ENCODE data around the gene SAA1. TPM values are rescaled to one million over a fixed set of nuclear protein-coding genes. Genes with fewer than 3 reads are reported as not detected.

Gene SAA1
- total and polyA plus RNA-seq, 2 donors from 2014 or later = 6.4 to 192 TPM

DNA sequence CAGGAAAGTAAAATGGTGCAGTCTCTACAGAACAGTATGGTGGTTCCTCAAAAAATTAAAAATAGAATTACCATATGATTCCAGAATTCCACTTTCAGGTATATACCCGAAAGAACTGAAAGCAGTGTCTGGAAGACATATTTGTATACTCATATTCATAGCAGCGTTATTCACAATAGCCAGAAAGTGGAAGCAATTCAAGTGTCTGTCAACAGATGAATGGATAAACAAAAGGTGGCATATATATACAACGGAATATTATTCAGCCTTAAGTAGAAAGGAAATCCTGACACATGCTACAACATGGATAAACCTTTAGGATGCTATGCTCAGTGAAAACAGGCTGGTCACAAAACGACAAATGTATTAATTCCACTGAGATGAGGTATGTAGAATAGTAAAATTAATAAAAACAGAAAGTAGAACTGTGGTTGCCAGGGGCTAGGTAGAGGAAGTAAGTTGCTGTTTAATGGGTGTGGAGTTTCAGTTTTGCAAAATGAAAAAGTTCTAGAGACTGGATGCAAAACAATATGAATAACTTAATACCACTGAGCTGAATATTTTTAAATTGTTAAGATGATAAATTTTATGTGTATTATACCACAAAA is 14.5 kb downstream of the SAA1 start:
- TF ChIP-seq, protein P1, sequence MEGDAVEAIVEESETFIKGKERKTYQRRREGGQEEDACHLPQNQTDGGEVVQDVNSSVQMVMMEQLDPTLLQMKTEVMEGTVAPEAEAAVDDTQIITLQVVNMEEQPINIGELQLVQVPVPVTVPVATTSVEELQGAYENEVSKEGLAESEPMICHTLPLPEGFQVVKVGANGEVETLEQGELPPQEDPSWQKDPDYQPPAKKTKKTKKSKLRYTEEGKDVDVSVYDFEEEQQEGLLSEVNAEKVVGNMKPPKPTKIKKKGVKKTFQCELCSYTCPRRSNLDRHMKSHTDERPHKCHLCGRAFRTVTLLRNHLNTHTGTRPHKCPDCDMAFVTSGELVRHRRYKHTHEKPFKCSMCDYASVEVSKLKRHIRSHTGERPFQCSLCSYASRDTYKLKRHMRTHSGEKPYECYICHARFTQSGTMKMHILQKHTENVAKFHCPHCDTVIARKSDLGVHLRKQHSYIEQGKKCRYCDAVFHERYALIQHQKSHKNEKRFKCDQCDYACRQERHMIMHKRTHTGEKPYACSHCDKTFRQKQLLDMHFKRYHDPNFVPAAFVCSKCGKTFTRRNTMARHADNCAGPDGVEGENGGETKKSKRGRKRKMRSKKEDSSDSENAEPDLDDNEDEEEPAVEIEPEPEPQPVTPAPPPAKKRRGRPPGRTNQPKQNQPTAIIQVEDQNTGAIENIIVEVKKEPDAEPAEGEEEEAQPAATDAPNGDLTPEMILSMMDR (IDR thresholded peaks at IDR 0.05; ENCODE audit: borderline replicate concordance, extremely low read depth, insufficient read depth) = no peak
- Histone ChIP-seq H3K36me3 (ENCODE audit: control insufficient read depth in 2 of 3, insufficient read depth in 3 of 3, low read length in 3 of 3) (peaks cover 6 to 23% (median 11%) of the 10 kb centered on the region in 3 donors), H3K4me1 (ENCODE audit: control insufficient read depth in 2 of 3, insufficient read depth in 2 of 3, low read depth in 1 of 3, low read length in 3 of 3) (no peaks in the 10 kb centered on the region), H3K27me3 (ENCODE audit: control insufficient read depth, insufficient read depth, low read length) (no peaks in the 10 kb centered on the region), H3K9me3 (ENCODE audit: control insufficient read depth in 2 of 3, insufficient read depth in 1 of 3, low read length in 3 of 3) (no peaks in the 10 kb centered on the region), H3K4me3 (ENCODE audit: low read length in 3 of 3) (no peak overlapping the region), H3K27ac (ENCODE audit: low read depth in 2 of 2, low read length in 2 of 2) (no peak overlapping the region), H3K9ac (ENCODE audit: low read length in 3 of 3) (no peak overlapping the region)
- intact Hi-C loops (cut with DNase I) = no loop called here
- no peak for DNase-seq
- FAIRE-seq = no peak

DNA sequence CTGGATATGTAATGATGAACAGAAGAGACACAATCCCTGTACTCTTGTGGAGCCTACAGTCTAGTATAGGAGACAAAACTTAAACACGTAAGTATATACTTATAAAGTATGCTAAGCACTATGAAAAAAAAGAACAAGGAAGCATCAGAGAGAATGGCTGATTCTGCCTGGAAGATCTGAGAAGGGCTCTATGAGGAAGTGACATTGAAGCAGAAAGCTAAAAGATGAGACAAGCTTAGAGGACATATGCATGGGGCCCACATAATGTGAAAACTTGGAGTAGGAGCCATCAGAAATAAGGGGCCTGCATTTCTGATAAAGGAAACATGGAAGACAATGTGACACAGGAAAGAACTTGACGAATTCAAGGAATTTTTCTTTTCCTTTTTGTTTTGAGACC is 16.6 kb downstream of the SAA1 start:
- intact Hi-C loops (cut with DNase I) = no loop called here

DNA sequence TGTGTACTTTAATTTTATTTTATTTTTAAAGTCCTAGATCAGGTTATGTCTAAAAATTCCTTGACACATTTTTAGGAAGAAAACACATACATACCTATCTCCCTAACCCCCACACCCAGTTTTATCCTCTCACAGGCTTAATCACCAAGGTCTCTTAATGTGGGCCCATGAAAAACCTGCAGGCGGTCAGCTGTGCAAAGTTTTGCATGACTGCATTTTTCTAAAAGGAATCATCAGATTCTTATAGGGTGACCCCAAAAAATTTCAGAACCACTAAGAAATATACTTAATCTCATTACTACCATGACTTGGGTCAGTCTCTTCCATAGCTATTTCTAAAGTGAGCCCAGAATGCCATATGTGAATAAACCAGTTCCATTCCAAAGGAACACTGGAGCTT is 19.8 kb downstream of the SAA1 start:
- TF ChIP-seq, protein P1 (IDR thresholded peaks at IDR 0.05; ENCODE audit: borderline replicate concordance, extremely low read depth, insufficient read depth) = no peak
- peaks cover 10 to 29% (median 22%) of the 10 kb centered on the region in 3 donors for H3K36me3 ChIP-seq (ENCODE audit: control insufficient read depth in 2 of 3, insufficient read depth in 3 of 3, low read length in 3 of 3)

More for the DNA sequence above, 16.6 kb downstream of the SAA1 start:
- no peak overlapping the region for H3K4me3 ChIP-seq (ENCODE audit: low read length in 3 of 3)
- TF ChIP-seq, protein P1 (IDR thresholded peaks at IDR 0.05; ENCODE audit: borderline replicate concordance, extremely low read depth, insufficient read depth) = no peak
- no peaks in the 10 kb centered on the region for H3K4me1 ChIP-seq (ENCODE audit: control insufficient read depth in 2 of 3, insufficient read depth in 2 of 3, low read depth in 1 of 3, low read length in 3 of 3)
- no peaks in the 10 kb centered on the region for H3K9me3 ChIP-seq (ENCODE audit: control insufficient read depth in 2 of 3, insufficient read depth in 1 of 3, low read length in 3 of 3)
- FAIRE-seq (no peak), DNase-seq (no peak)
- H3K27ac ChIP-seq (ENCODE audit: low read depth in 2 of 2, low read length in 2 of 2) = no peak overlapping the region
- H3K27me3 ChIP-seq (ENCODE audit: control insufficient read depth, insufficient read depth, low read length) = no peaks in the 10 kb centered on the region
- H3K9ac ChIP-seq (ENCODE audit: low read length in 3 of 3) = no peak overlapping the region
- H3K36me3 ChIP-seq (ENCODE audit: control insufficient read depth in 2 of 3, insufficient read depth in 3 of 3, low read length in 3 of 3) = peaks cover 7 to 31% (median 19%) of the 10 kb centered on the region in 3 donors

DNA sequence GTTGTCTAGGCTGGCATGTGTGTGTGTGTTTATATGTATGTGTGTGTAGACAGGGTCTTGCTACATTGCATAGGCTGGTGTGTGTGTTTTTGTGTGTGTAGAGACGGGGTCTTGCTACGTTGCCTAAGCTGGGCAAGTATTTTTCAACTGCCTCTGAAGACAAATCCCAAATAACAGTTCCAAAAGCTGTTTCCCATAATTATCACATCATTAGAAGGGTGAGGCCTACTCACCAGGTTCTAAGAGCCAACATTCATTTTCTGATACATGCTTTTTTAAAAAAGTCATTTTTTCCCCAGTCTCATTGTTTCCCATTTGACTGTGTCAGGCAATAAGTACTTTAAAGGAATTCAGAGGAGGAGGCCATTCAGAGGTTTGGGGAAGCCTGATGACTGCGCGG is 22.8 kb downstream of the SAA1 start:
- FAIRE-seq = no peak
- peaks cover 6 to 40% (median 19%) of the 10 kb centered on the region in 3 donors for H3K36me3 ChIP-seq (ENCODE audit: control insufficient read depth in 2 of 3, insufficient read depth in 3 of 3, low read length in 3 of 3)
- no peak for DNase-seq
- TF ChIP-seq, protein P1 (IDR thresholded peaks at IDR 0.05; ENCODE audit: borderline replicate concordance, extremely low read depth, insufficient read depth) = no peak
- H3K27ac ChIP-seq (ENCODE audit: low read depth in 2 of 2, low read length in 2 of 2) = no peak overlapping the region
- H3K27me3 ChIP-seq (ENCODE audit: control insufficient read depth, insufficient read depth, low read length) = no peaks in the 10 kb centered on the region
- no peak overlapping the region for H3K4me3 ChIP-seq (ENCODE audit: low read length in 3 of 3)
- intact Hi-C loops (cut with DNase I) = no loop called here
- no peak overlapping the region for H3K9ac ChIP-seq (ENCODE audit: low read length in 3 of 3)
- H3K9me3 ChIP-seq (ENCODE audit: control insufficient read depth in 2 of 3, insufficient read depth in 1 of 3, low read length in 3 of 3) = no peaks in the 10 kb centered on the region
- H3K4me1 ChIP-seq (ENCODE audit: control insufficient read depth in 2 of 3, insufficient read depth in 2 of 3, low read depth in 1 of 3, low read length in 3 of 3) = no peaks in the 10 kb centered on the region

More for the DNA sequence above, 19.8 kb downstream of the SAA1 start:
- DNase-seq = no peak
- Histone ChIP-seq H3K9me3 (ENCODE audit: control insufficient read depth in 2 of 3, insufficient read depth in 1 of 3, low read length in 3 of 3) (no peaks in the 10 kb centered on the region), H3K9ac (ENCODE audit: low read length in 3 of 3) (no peak overlapping the region), H3K4me1 (ENCODE audit: control insufficient read depth in 2 of 3, insufficient read depth in 2 of 3, low read depth in 1 of 3, low read length in 3 of 3) (no peaks in the 10 kb centered on the region), H3K27ac (ENCODE audit: low read depth in 2 of 2, low read length in 2 of 2) (no peak overlapping the region), H3K4me3 (ENCODE audit: low read length in 3 of 3) (no peak overlapping the region), H3K27me3 (ENCODE audit: control insufficient read depth, insufficient read depth, low read length) (no peaks in the 10 kb centered on the region)
- intact Hi-C loops (cut with DNase I) = no loop called here
- FAIRE-seq = no peak
